B cell (primary cell): ENCODE measurements around the gene PLCB3. TPM values are rescaled to one million over a fixed set of nuclear protein-coding genes. Genes with fewer than 3 reads are reported as not detected.
A peak's percentile ranks its signal among the peaks of the same experiment; 100 is the strongest.

ENCODE experiments used
- ATAC-seq: fragments of 200-7000 bp; cut with Tn5 transposase; one replicate; pipeline ENCODE4 v1.10.0; 2021; ENCODE audit warnings: low read depth, mild to moderate bottlenecking, moderate number of reproducible peaks, moderate library complexity
- CTCF ChIA-PET: fragments of 350-600 bp; sonication (Branson Sonifier 250); formaldehyde crosslinking; loops from one replicate; lab custom pipeline; 2021; ENCODE audit warnings: antibody characterized with exemption, inconsistent platforms; lab: Charles Lee
- POLR2A ChIA-PET: fragments of 350-600 bp; sonication (Branson Sonifier 250); formaldehyde crosslinking; loops from one replicate; lab custom pipeline; 2021; ENCODE audit warnings: antibody characterized with exemption; lab: Charles Lee
- DNase-seq: peaks from one replicate; pipeline ENCODE4 v3.0.0; 2013
- H2AFZ ChIP-seq: 2 replicates; pipeline ENCODE4 v1.6.1; 2012; ENCODE audit warnings: mild to moderate bottlenecking, low read depth, low read length; ENCODE audit not compliant: insufficient read depth, poor library complexity, severe bottlenecking
- H3K27ac ChIP-seq, 2 donors: 1 replicate in 1 of 2; 2 replicates in 1 of 2; pipeline ENCODE4 v1.5.1; 2012 to 2013; ENCODE audit warnings: low read length in 2 of 2, mild to moderate bottlenecking in 2 of 2, moderate library complexity in 1 of 2
- H3K27me3 ChIP-seq, 4 experiments: fragments of 200-600 bp in 1 of 4; sonication (generic) in 1 of 4; replicated peaks in 1 of 4; 1 replicate in 2 of 4; 2 replicates in 2 of 4; pipeline versions ENCODE4 v1.6.1 to v1.7.0; 2013 to 2016; ENCODE audit warnings: low read length in 3 of 4, mild to moderate bottlenecking in 2 of 4, mixed read lengths in 1 of 4, moderate library complexity in 1 of 4; ENCODE audit not compliant: insufficient read depth in 4 of 4, control insufficient read depth in 3 of 4; ENCODE audit errors: control extremely low read depth in 1 of 4
- H3K36me3 ChIP-seq, 2 experiments: replicated peaks in 1 of 2; 1 replicate in 1 of 2; 2 replicates in 1 of 2; pipeline versions ENCODE4 v1.6.1 to v1.7.1; 2013; ENCODE audit warnings: low read length in 1 of 2; ENCODE audit not compliant: insufficient read depth in 2 of 2, control insufficient read depth in 1 of 2; ENCODE audit errors: control extremely low read depth in 1 of 2, extremely low read depth in 1 of 2
- H3K4me1 ChIP-seq, 2 donors: fragments of 200-600 bp in 1 of 2; sonication (generic) in 1 of 2; 1 replicate in 1 of 2; 2 replicates in 1 of 2; pipeline versions ENCODE4 v1.5.1 to v1.6.1; 2013 to 2017; ENCODE audit warnings: low read length in 2 of 2; ENCODE audit not compliant: control insufficient read depth in 2 of 2, insufficient read depth in 2 of 2
- H3K4me2 ChIP-seq: replicated peaks from 2 replicates; pipeline ENCODE3; 2012; ENCODE audit warnings: mild to moderate bottlenecking, low read depth, low read length; ENCODE audit not compliant: poor library complexity, severe bottlenecking
- H3K4me3 ChIP-seq, 5 experiments: fragments of 200-600 bp in 1 of 5; sonication (generic) in 1 of 5; 1 replicate in 3 of 5; 2 replicates in 2 of 5; pipeline versions ENCODE4 v1.5.1 to v1.7.0; 2011 to 2016; ENCODE audit warnings: low read length in 4 of 5, mild to moderate bottlenecking in 4 of 5, low read depth in 2 of 5, control low read depth in 1 of 5, moderate library complexity in 1 of 5; ENCODE audit not compliant: insufficient read depth in 1 of 5; ENCODE audit errors: control extremely low read depth in 1 of 5, extremely low read depth in 1 of 5
- H3K79me2 ChIP-seq: fragments of 200-600 bp; sonication (generic); one replicate; pipeline ENCODE4 v1.6.0; 2016; ENCODE audit warnings: low read length; ENCODE audit not compliant: control insufficient read depth, insufficient read depth
- H3K9ac ChIP-seq: fragments of 200-600 bp; sonication (generic); 2 replicates; pipeline ENCODE4 v1.6.1; 2017; ENCODE audit warnings: mild to moderate bottlenecking, low read length, moderate library complexity
- H3K9me3 ChIP-seq, 3 donors: one replicate each; pipeline versions ENCODE4 v1.6.1 to v1.7.1; 2013; ENCODE audit warnings: low read length in 2 of 3; ENCODE audit not compliant: control insufficient read depth in 2 of 3, insufficient read depth in 1 of 3; ENCODE audit errors: control extremely low read depth in 1 of 3
- H4K20me1 ChIP-seq: 2 replicates; pipeline ENCODE4 v1.6.0; 2012; ENCODE audit warnings: mild to moderate bottlenecking, low read length; ENCODE audit not compliant: insufficient read depth, control insufficient read depth, poor library complexity, severe bottlenecking
- H3K27ac Mint-ChIP-seq: one replicate; pipeline ENCODE4 v1.8.0; 2021; ENCODE audit warnings: mixed read lengths
- H3K27me3 Mint-ChIP-seq: one replicate; pipeline ENCODE4 v1.8.0; 2021; ENCODE audit warnings: mixed read lengths
- H3K4me1 Mint-ChIP-seq: one replicate; pipeline ENCODE4 v1.8.0; 2021; ENCODE audit warnings: mixed read lengths
- H3K4me3 Mint-ChIP-seq: one replicate; pipeline ENCODE4 v1.8.0; 2021; ENCODE audit warnings: mixed read lengths
- H3K9me3 Mint-ChIP-seq: one replicate; pipeline ENCODE4 v1.8.0; 2022; ENCODE audit warnings: mixed read lengths; ENCODE audit not compliant: insufficient read depth
- EZH2 ChIP-seq: IDR thresholded peaks from 2 replicates; pipeline ENCODE4 v1.6.1; 2012; ENCODE audit warnings: borderline replicate concordance, low read depth, mild to moderate bottlenecking, moderate library complexity, low read length; ENCODE audit not compliant: insufficient read depth, poor library complexity, severe bottlenecking
- WGBS: methylation state at CpG from one replicate; pipeline ENCODE4 v1.1.5; 2013; ENCODE audit warnings: missing lambda C conversion rate; ENCODE audit not compliant: insufficient coverage; 5-methylcytosine and 5-hydroxymethylcytosine counted together
- intact Hi-C: fragments of 100-400 bp; cut with micrococcal nuclease; formaldehyde crosslinking; loops from one replicate; pipeline ENCODE4 v1.10.0; 2022
- polyA plus RNA-seq: library from polyadenylated mRNA; depleted of rRNA; stranded (reverse); fragments of >200 nt; gene quantifications from 2 replicates; pipeline ENCODE4 v1.2.3, GENCODE V29; 2012
- total RNA-seq, 2 donors: library from RNA; stranded (reverse); fragments of 120-200 nt in 1 of 2; gene quantifications; 1 replicate in 1 of 2; 2 replicates in 1 of 2; pipeline versions ENCODE4 v1.2.3 to v1.2.4, GENCODE V29; 2013 to 2022
- TF ChIP-seq, protein P1 (sequence below): fragments of 200-600 bp; IDR thresholded peaks from one replicate; pipeline ENCODE4 v1.8.0; 2022; ENCODE audit warnings: antibody characterized with exemption, mild to moderate bottlenecking

The PLCB3 gene
- total and polyA plus RNA-seq, 2 donors (not counting 1 experiment from before 2014, with no cell fraction given), result 3.0 to 8.1 TPM

DNA sequence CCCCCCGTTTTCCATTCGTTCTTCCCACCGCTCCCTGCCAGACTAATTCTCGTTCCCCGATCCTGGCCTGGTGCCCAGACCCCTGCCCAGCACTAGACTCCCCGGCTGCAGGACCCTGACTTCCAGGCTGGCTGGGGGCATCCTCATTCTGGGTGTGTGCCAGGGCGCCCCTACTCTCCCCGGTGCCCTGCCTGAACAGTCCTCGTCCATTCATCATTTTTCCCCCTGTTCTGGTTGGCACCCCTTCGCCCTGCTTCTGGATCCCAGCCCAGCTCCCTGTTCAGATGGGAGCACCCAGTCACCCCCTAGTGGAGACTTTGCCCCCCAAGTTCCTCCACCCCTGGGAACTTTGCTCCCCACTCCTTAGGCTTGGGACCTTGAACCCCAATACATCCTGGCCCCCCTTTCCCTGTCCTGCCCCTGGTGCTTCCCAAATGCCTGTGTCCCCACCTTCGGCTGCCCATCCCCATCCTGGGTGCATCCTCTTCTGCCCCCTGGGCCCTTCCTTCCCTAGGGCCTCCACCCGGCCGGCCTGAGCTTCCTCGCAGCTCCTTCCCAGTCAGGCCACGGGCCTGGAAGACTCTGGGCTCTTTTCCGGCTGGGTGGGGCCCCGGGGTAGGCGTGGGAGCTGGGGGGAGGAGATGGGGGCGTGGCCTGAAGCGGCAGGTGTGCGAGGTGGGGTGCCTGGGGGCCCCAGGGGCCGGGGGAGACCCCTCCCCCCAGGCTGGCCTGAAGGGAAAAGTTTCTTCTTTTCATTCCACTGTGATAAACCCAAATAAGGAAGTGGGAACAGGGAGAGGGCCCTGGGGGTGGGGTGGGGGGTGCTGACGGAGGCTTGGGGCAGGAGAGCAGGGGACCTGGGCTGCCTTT, 908 bp downstream of the PLCB3 start:
- Histone ChIP-seq H4K20me1 (no peaks in the 10 kb centered on the region), H3K27ac (no peak overlapping the region), H3K36me3 (no peaks in the 10 kb centered on the region), H3K4me3 (peak overlapping the region; percentile 39 to 87 (median 63)), H3K79me2 (peaks cover 4% of the 10 kb centered on the region), H3K4me1 (peaks cover 17 to 30% of the 10 kb centered on the region in 2 donors), H3K9me3 (no peaks in the 10 kb centered on the region), H3K27me3 (no peaks in the 10 kb centered on the region), H2AFZ (peak overlapping the region; percentile 82), H3K4me2 (peak overlapping the region; percentile 90), H3K9ac (peak overlapping the region; percentile 76)
- intact Hi-C loops, result no loop called here
- no peaks in the 10 kb centered on the region for H3K9me3 Mint-ChIP-seq
- TF ChIP-seq, protein P1, sequence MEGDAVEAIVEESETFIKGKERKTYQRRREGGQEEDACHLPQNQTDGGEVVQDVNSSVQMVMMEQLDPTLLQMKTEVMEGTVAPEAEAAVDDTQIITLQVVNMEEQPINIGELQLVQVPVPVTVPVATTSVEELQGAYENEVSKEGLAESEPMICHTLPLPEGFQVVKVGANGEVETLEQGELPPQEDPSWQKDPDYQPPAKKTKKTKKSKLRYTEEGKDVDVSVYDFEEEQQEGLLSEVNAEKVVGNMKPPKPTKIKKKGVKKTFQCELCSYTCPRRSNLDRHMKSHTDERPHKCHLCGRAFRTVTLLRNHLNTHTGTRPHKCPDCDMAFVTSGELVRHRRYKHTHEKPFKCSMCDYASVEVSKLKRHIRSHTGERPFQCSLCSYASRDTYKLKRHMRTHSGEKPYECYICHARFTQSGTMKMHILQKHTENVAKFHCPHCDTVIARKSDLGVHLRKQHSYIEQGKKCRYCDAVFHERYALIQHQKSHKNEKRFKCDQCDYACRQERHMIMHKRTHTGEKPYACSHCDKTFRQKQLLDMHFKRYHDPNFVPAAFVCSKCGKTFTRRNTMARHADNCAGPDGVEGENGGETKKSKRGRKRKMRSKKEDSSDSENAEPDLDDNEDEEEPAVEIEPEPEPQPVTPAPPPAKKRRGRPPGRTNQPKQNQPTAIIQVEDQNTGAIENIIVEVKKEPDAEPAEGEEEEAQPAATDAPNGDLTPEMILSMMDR, result peak; percentile 39
- TF ChIP-seq EZH2, result no peak
- CTCF ChIA-PET, result interaction anchor here (0.7 to 10.4 kb wide), 12 partner anchors 11 to 103 kb away, joined by 3 to 141 read pairs (median 6); partner anchors contain the start of genes CATSPERZ, FERMT3, FKBP2 and NUDT22
- no peak for ATAC-seq
- no peaks in the 10 kb centered on the region for H3K27me3 Mint-ChIP-seq
- peak; percentile 63 for DNase-seq
- H3K4me3 Mint-ChIP-seq, result peak overlapping the region; percentile 88
- H3K4me1 Mint-ChIP-seq, result peaks cover 22% of the 10 kb centered on the region
- WGBS, result 2% methylated on average over 14 of the region's 23 CpGs
- peak overlapping the region; percentile 76 for H3K27ac Mint-ChIP-seq
- POLR2A ChIA-PET, result interaction anchor here (0.7 to 1.2 kb wide), 5 partner anchors 10 to 48 kb away, joined by 3 to 6 read pairs (median 3); partner anchors contain the start of genes BAD and GPR137

DNA sequence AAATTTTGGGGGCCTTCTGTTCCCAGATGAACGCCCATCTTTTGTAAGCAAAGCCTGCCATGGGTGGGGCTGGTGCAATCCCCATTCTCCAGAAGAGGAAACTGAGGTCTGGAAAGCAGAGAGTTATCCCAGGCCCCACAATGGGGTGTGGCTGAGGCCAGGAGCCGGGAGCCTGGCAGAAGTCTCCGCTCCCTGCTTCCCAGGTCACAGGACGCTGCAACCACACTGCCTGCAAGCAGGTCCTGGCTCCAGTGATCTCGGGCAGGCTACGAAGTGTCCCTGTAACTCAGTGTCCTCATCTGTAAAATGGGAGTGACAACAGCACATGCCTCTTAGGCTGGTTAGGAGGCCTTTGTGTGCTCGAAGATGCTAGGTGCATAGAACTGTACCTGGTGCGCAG, 1.7 kb downstream of the PLCB3 start:
- Histone ChIP-seq H3K79me2 (peaks cover 4% of the 10 kb centered on the region), H2AFZ (no peak overlapping the region), H3K4me2 (peak overlapping the region; percentile 90), H3K9ac (no peak overlapping the region), H3K36me3 (no peaks in the 10 kb centered on the region), H3K4me3 (no peak overlapping the region), H3K27me3 (no peaks in the 10 kb centered on the region), H3K4me1 (peaks cover 17 to 23% of the 10 kb centered on the region in 2 donors), H4K20me1 (no peaks in the 10 kb centered on the region), H3K27ac (no peak overlapping the region), H3K9me3 (no peaks in the 10 kb centered on the region)
- POLR2A ChIA-PET, result no interaction called here
- Mint-ChIP-seq H3K4me3 (peak overlapping the region; percentile 41), H3K27me3 (no peaks in the 10 kb centered on the region), H3K4me1 (peaks cover 18% of the 10 kb centered on the region), H3K27ac (no peak overlapping the region), H3K9me3 (no peaks in the 10 kb centered on the region)
- DNase-seq, result no peak
- CTCF ChIA-PET, result interaction anchor here (3.8 to 10.4 kb wide), 3 partner anchors 16 to 49 kb away, joined by 25 to 141 read pairs (median 51); partner anchors contain the start of genes CATSPERZ and FERMT3
- WGBS, result 91% methylated on average over 8 of the region's 8 CpGs
- no peak for ATAC-seq
- TF ChIP-seq, protein P1, result no peak
- no peak for TF ChIP-seq EZH2
- intact Hi-C loops, result no loop called here
